Prostate gland (tissue), 2 donors: ENCODE results near the gene APAF1.

Experiments
- CTCF ChIP-seq, 4 experiments: fragments of 200-600 bp in 2 of 4; fragments of 450-650 bp in 2 of 4; sonication (generic) in 2 of 4; IDR thresholded peaks; 1 replicate in 3 of 4; 2 replicates in 1 of 4; pipeline ENCODE4 v1.5.1; 2016 to 2019; ENCODE audit warnings: antibody characterized with exemption in 4 of 4, mild to moderate bottlenecking in 2 of 4, moderate library complexity in 2 of 4
- POLR2A ChIP-seq: fragments of 450-650 bp; IDR thresholded peaks from one replicate; pipeline ENCODE4 v1.6.1; 2016; ENCODE audit warnings: antibody characterized with exemption, mild to moderate bottlenecking
- POLR2AphosphoS5 ChIP-seq: sonication (generic); formaldehyde crosslinking; IDR thresholded peaks from one replicate; pipeline ENCODE4 v1.6.1; 2017; ENCODE audit warnings: antibody characterized with exemption

- no peak for TF ChIP-seq CTCF (IDR thresholded peaks at IDR 0.05)
- TF ChIP-seq POLR2A, result no peak
- no peak for TF ChIP-seq POLR2AphosphoS5
Observed at GRCh38 chr12:98601924-98602323, 43.2 kb upstream of the APAF1 start.
